Natural killer cell (primary cell): Measurements from ENCODE around the gene FBN1. TPM values are rescaled to one million over a fixed set of nuclear protein-coding genes. Genes with fewer than 3 reads are reported as not detected.

ENCODE experiments used
- ATAC-seq, 3 donors: fragments of 150-1000 bp in 2 of 3; fragments of 200-7000 bp in 1 of 3; cut with Tn5 transposase; 1 replicate in 1 of 3; 2 replicates in 2 of 3; pipeline ENCODE4 v1.10.0; 2021; ENCODE audit warnings: mild to moderate bottlenecking in 2 of 3, moderate library complexity in 2 of 3
- DNase-seq, 2 donors: peaks; one replicate each; pipeline versions ENCODE4 v3.0.0 to v3.0.0-alpha.2; 2013 to 2021; ENCODE audit warnings: mixed read lengths in 1 of 2
- H3K27ac ChIP-seq: one replicate; pipeline ENCODE4 v1.5.1; 2013; ENCODE audit warnings: mild to moderate bottlenecking, low read length
- H3K27me3 ChIP-seq: one replicate; pipeline ENCODE4 v1.6.1; 2013; ENCODE audit warnings: low read length; ENCODE audit not compliant: control insufficient read depth, insufficient read depth
- H3K36me3 ChIP-seq: one replicate; pipeline ENCODE4 v1.6.1; 2013; ENCODE audit warnings: low read length; ENCODE audit not compliant: control insufficient read depth, insufficient read depth
- H3K4me1 ChIP-seq: one replicate; pipeline ENCODE4 v1.6.1; 2013; ENCODE audit warnings: low read length; ENCODE audit not compliant: control insufficient read depth, insufficient read depth
- H3K4me3 ChIP-seq: one replicate; pipeline ENCODE4 v1.5.1; 2013; ENCODE audit warnings: low read length
- H3K9me3 ChIP-seq: one replicate; pipeline ENCODE4 v1.6.1; 2013; ENCODE audit warnings: low read length; ENCODE audit not compliant: control insufficient read depth, insufficient read depth
- H3K27ac Mint-ChIP-seq, 2 donors: one replicate each; pipeline ENCODE4 v1.8.0; 2022; ENCODE audit warnings: mild to moderate bottlenecking in 2 of 2, mixed read lengths in 2 of 2, moderate library complexity in 1 of 2
- H3K27me3 Mint-ChIP-seq, 2 donors: one replicate each; pipeline ENCODE4 v1.8.0; 2022; ENCODE audit warnings: low read depth in 2 of 2, mixed read lengths in 2 of 2
- H3K36me3 Mint-ChIP-seq: one replicate; pipeline ENCODE4 v1.8.0; 2022; ENCODE audit warnings: mixed read lengths
- H3K4me1 Mint-ChIP-seq, 2 donors: one replicate each; pipeline ENCODE4 v1.8.0; 2022; ENCODE audit warnings: mixed read lengths in 2 of 2
- H3K4me3 Mint-ChIP-seq: one replicate; pipeline ENCODE4 v1.8.0; 2022; ENCODE audit warnings: mild to moderate bottlenecking, moderate library complexity, mixed read lengths
- H3K9me3 Mint-ChIP-seq, 2 donors: one replicate each; pipeline ENCODE4 v1.8.0; 2022; ENCODE audit warnings: mixed read lengths in 2 of 2
- WGBS: methylation state at CpG from one replicate; pipeline ENCODE4 v1.1.7; 2013; ENCODE audit warnings: missing lambda C conversion rate; ENCODE audit not compliant: insufficient coverage; 5-methylcytosine and 5-hydroxymethylcytosine counted together
- intact Hi-C: fragments of 100-400 bp; cut with micrococcal nuclease; formaldehyde crosslinking; loops from one replicate; pipeline ENCODE4 v1.14.2; 2022
- total RNA-seq, 4 donors: library from RNA; stranded (reverse); fragments of 120-200 nt in 1 of 4; gene quantifications; one replicate each; pipeline versions ENCODE4 v1.2.3 to v1.2.4, GENCODE V29; 2013 to 2022
- TF ChIP-seq, protein P1 (sequence below): fragments of 200-600 bp; IDR thresholded peaks from one replicate; pipeline ENCODE4 v1.8.0; 2022; ENCODE audit warnings: antibody characterized with exemption

FBN1 gene
- under 1 TPM; 0.33 to 0.54 (median 0.33) TPM for total RNA-seq
- 0.34 TPM for total RNA-seq (2013)

DNA sequence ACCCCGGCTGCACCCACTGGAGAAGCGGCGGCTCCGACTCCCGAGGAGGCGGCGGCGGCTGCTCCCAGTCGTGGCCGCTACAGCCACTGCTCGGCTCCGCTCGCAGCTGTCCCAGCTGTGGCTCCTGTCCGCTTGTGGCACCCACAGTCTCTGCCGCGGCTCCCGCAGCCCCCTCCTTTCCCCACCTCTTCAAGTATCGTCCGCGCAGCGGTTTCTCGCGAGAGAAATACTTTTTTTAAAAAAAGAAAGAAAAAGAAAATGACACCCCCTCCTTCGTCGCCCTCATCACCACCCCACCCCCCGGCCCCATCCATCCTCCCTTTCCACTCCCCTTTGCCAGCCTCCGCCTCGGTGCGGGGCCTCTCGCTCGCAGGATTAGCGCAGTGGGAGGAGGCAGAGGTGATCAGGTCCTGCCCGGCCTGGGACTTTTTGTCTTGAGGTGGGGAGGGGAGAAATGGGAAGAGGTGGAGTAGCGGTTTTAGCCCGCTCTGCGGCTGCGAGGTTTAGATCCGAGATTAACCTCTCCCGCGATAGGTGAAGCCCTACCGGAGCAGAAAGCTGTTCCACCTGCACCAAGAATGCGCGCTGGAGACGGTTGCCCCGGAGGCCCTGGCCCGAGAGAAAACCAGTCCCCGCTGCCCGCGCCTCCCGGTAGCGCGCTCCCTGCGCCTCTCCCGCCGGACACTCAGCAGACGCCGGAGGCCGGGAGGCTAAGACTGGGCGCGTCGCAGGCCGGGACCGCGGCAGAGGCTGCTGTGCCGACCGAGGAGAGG is at the start of gene FBN1:
Gene FBN1, minus strand, starts transcription at position 152 of the 773 bp plus-strand sequence. CDS start 940 bp downstream, outside the sequence.
- WGBS, result under 1% methylated on average over 61 of the region's 66 CpGs
- H3K27ac ChIP-seq, result no peak within 1 kb of the TSS
- H3K27ac Mint-ChIP-seq, result no peak within 1 kb of the TSS
- H3K4me1 Mint-ChIP-seq, result no peaks in the 10 kb centered on the region
- H3K4me1 ChIP-seq, result peaks cover 13% of the 10 kb centered on the region
- intact Hi-C loops, result no loop called here
- peaks cover 10% of the 10 kb centered on the region for H3K27me3 ChIP-seq
- H3K27me3 Mint-ChIP-seq, result peaks cover 32 to 44% of the 10 kb centered on the region in 2 donors
- TF ChIP-seq, protein P1, sequence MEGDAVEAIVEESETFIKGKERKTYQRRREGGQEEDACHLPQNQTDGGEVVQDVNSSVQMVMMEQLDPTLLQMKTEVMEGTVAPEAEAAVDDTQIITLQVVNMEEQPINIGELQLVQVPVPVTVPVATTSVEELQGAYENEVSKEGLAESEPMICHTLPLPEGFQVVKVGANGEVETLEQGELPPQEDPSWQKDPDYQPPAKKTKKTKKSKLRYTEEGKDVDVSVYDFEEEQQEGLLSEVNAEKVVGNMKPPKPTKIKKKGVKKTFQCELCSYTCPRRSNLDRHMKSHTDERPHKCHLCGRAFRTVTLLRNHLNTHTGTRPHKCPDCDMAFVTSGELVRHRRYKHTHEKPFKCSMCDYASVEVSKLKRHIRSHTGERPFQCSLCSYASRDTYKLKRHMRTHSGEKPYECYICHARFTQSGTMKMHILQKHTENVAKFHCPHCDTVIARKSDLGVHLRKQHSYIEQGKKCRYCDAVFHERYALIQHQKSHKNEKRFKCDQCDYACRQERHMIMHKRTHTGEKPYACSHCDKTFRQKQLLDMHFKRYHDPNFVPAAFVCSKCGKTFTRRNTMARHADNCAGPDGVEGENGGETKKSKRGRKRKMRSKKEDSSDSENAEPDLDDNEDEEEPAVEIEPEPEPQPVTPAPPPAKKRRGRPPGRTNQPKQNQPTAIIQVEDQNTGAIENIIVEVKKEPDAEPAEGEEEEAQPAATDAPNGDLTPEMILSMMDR, result no peak
- no peaks in the 10 kb centered on the region for H3K9me3 Mint-ChIP-seq
- H3K9me3 ChIP-seq, result no peaks in the 10 kb centered on the region
- ATAC-seq, result peak in 1 of 3 donors; percentile 59
- no peaks in the 10 kb centered on the region for H3K36me3 ChIP-seq
- H3K36me3 Mint-ChIP-seq, result no peaks in the 10 kb centered on the region
- no peak for DNase-seq
- peak within 1 kb of the TSS; percentile 20 for H3K4me3 ChIP-seq
- H3K4me3 Mint-ChIP-seq, result peak within 1 kb of the TSS; percentile 74

DNA sequence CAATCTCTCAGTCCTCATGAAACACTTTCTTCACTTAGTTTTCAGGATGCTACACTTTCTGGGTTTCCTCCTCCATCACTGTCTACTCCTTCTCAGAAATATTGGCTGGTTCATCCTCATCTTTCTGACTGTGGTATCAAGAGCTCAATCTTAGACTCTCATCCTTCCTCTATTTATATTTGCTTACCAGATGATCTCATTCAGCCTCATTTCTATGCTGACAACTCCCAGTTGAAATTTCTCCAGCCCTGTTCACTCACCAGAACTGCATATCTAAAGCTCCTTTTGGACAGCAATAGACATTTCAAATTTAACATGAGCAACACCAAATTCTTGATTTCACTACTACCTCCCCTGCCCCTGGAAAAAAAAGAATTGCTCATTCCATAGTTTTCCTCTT is 48.0 kb upstream of the FBN1 start:
- Histone ChIP-seq H3K4me1 (no peaks in the 10 kb centered on the region), H3K27me3 (no peaks in the 10 kb centered on the region), H3K36me3 (no peaks in the 10 kb centered on the region), H3K9me3 (no peaks in the 10 kb centered on the region), H3K27ac (no peak overlapping the region), H3K4me3 (no peak overlapping the region)
- TF ChIP-seq, protein P1, result no peak
- H3K36me3 Mint-ChIP-seq, result no peaks in the 10 kb centered on the region
- no peaks in the 10 kb centered on the region for H3K4me1 Mint-ChIP-seq
- H3K4me3 Mint-ChIP-seq, result no peak overlapping the region
- H3K9me3 Mint-ChIP-seq, result peaks cover 0 to 2% of the 10 kb centered on the region in 2 donors
- no peaks in the 10 kb centered on the region for H3K27me3 Mint-ChIP-seq
- ATAC-seq, result no peak
- H3K27ac Mint-ChIP-seq, result no peak overlapping the region
- intact Hi-C loops, result no loop called here
- no peak for DNase-seq

DNA sequence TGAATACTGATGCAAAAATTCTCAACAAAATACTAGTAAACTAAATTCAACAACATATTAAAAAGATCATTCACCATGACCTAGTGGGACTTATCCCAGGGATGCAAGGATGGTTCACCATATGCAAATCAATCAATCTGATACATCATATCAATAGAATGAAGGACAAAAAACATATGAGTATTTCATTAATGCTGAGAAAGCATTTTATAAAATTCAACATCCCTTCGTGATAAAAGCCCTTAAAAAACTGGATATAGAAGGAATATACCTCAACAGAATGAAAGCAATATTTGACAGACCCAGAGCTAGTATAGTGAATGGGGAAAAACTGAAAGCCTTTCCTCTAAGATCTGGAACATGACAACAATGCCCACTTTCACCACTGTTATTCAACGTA is 43.0 kb upstream of the FBN1 start:
- Histone ChIP-seq H3K27ac (no peak overlapping the region), H3K27me3 (no peaks in the 10 kb centered on the region), H3K4me3 (no peak overlapping the region), H3K36me3 (no peaks in the 10 kb centered on the region), H3K4me1 (no peaks in the 10 kb centered on the region), H3K9me3 (no peaks in the 10 kb centered on the region)
- TF ChIP-seq, protein P1, result no peak
- no peak for ATAC-seq
- intact Hi-C loops, result no loop called here
- Mint-ChIP-seq H3K27me3 (no peaks in the 10 kb centered on the region), H3K4me1 (no peaks in the 10 kb centered on the region), H3K9me3 (peaks cover 3 to 5% of the 10 kb centered on the region in 2 donors), H3K36me3 (peaks cover 7% of the 10 kb centered on the region), H3K27ac (no peak overlapping the region), H3K4me3 (no peak overlapping the region)
- DNase-seq, result no peak
- WGBS, result no CpG with 5 or more reads among the region's 2 CpGs
